ENCODE measurements around the gene CEP41. TPM values are rescaled to one million over a fixed set of nuclear protein-coding genes. Genes with fewer than 3 reads are reported as not detected.
"Not testable (repeated sequence)": the region's sequence is repeated elsewhere in the genome, so short reads cannot be mapped to it uniquely, and the experiment has no call there.

CEP41 gene
- total RNA-seq, 1 donor from 2014 or later = 16.4 TPM

DNA sequence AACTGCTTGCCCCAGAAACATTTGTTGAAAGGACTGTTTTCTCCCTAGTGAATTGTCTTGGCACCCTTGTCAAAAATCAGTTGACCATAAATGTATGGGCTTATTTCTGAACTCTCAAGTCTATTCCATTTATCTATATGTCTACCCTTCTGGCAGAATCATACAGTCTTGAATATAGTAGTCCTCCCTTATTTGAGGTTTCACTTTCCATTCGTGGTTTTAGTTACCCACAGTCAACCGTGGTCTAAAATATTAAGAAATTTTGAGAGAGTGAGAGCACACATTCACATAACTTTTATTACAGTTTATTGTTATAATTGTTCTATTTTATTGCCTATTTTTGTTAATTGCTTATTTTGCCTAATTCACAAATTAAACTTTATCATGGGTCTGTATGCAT, 17.4 kb upstream of the CEP41 start:
- H3K4me1 Mint-ChIP-seq (ENCODE audit: unreplicated experiment) = no peaks in the 10 kb centered on the region
- peaks cover 13% of the 10 kb centered on the region for H3K9me3 Mint-ChIP-seq (ENCODE audit: unreplicated experiment)
- no peak overlapping the region for H3K4me3 Mint-ChIP-seq (ENCODE audit: unreplicated experiment)
- H3K27me3 Mint-ChIP-seq (ENCODE audit: unreplicated experiment) = no peaks in the 10 kb centered on the region
- DNase-seq (ENCODE audit: extremely low spot score, unreplicated experiment) = no peak
- H3K27ac Mint-ChIP-seq (ENCODE audit: unreplicated experiment) = no peak overlapping the region
- H3K36me3 Mint-ChIP-seq (ENCODE audit: unreplicated experiment) = peaks cover 5% of the 10 kb centered on the region
- TF ChIP-seq, protein P1, sequence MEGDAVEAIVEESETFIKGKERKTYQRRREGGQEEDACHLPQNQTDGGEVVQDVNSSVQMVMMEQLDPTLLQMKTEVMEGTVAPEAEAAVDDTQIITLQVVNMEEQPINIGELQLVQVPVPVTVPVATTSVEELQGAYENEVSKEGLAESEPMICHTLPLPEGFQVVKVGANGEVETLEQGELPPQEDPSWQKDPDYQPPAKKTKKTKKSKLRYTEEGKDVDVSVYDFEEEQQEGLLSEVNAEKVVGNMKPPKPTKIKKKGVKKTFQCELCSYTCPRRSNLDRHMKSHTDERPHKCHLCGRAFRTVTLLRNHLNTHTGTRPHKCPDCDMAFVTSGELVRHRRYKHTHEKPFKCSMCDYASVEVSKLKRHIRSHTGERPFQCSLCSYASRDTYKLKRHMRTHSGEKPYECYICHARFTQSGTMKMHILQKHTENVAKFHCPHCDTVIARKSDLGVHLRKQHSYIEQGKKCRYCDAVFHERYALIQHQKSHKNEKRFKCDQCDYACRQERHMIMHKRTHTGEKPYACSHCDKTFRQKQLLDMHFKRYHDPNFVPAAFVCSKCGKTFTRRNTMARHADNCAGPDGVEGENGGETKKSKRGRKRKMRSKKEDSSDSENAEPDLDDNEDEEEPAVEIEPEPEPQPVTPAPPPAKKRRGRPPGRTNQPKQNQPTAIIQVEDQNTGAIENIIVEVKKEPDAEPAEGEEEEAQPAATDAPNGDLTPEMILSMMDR (IDR thresholded peaks at IDR 0.05) = no peak

DNA sequence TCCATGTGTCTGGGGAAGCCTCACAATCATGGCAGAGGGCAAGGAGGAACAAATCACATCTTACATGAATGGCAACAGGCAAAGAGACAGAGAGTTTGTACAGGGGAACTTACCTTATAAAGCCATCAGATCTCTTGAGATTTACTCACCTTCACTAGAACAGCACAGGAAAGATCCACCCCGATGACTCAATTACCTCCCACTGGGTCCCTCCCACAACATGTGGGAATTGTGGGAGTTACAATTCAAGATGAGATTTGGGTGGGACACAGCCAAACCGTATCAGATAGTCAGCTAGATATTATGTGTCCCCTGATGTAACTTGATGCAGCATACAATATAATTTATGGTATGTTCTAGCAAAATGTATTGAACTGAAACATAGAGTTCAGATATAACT, 14.1 kb upstream of the CEP41 start:
- Mint-ChIP-seq H3K4me3 (ENCODE audit: unreplicated experiment) (no peak overlapping the region), H3K27ac (ENCODE audit: unreplicated experiment) (no peak overlapping the region), H3K27me3 (ENCODE audit: unreplicated experiment) (no peaks in the 10 kb centered on the region), H3K9me3 (ENCODE audit: unreplicated experiment) (peaks cover 13% of the 10 kb centered on the region), H3K36me3 (ENCODE audit: unreplicated experiment) (peaks cover 5% of the 10 kb centered on the region), H3K4me1 (ENCODE audit: unreplicated experiment) (no peaks in the 10 kb centered on the region)
- TF ChIP-seq, protein P1 (IDR thresholded peaks at IDR 0.05) = no peak
- no peak for DNase-seq (ENCODE audit: extremely low spot score, unreplicated experiment)

DNA sequence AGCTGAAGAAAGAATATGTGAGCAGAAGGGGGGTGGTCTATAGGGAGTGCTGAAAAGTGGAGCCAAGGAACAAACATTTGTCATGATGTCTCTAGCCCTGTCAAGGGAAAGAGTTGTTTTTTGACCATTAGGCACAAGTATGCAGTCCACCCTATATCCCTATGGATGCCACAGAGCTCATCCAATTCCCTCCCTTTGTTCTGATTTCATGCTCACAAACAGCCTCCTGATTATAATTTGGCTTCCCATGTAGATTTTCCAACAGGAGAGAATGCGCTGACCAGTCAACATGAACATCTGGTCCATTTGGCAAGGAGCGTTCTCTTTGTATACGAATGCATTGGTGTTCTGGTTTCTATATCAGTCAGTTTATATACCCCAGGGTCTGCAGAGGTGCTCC, 12.1 kb upstream of the CEP41 start:
- no peaks in the 10 kb centered on the region for H3K36me3 Mint-ChIP-seq (ENCODE audit: unreplicated experiment)
- TF ChIP-seq, protein P1 (IDR thresholded peaks at IDR 0.05) = no peak

DNA sequence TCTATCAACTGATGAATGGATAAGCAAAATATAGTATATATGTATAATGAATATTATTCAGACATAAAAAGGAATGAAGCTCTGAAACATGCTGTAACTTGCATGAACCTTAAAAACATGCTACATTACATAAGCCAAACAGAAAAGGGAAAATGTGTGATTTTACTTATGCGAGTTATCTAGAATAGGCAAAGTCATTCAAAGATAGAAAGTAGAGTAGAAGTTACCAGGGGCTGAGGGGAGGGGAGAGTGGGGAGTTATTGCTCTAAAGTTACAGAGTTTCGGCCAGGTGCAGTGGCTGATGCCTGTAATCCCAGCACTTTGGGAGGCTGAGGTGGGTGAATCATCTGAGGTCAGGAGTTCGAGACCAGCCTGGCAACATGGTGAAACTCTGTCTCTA, 10.5 kb upstream of the CEP41 start:
- not testable (repeated sequence) for H3K4me1 Mint-ChIP-seq (ENCODE audit: unreplicated experiment); H3K4me3 Mint-ChIP-seq (ENCODE audit: unreplicated experiment); H3K36me3 Mint-ChIP-seq (ENCODE audit: unreplicated experiment); H3K27ac Mint-ChIP-seq (ENCODE audit: unreplicated experiment); DNase-seq (ENCODE audit: extremely low spot score, unreplicated experiment); H3K27me3 Mint-ChIP-seq (ENCODE audit: unreplicated experiment)
- H3K9me3 Mint-ChIP-seq (ENCODE audit: unreplicated experiment) = peaks cover 11% of the 10 kb centered on the region

More for the DNA sequence above, 12.1 kb upstream of the CEP41 start:
- H3K27ac Mint-ChIP-seq (ENCODE audit: unreplicated experiment) = no peak overlapping the region
- H3K9me3 Mint-ChIP-seq (ENCODE audit: unreplicated experiment) = peaks cover 7% of the 10 kb centered on the region
- no peak for DNase-seq (ENCODE audit: extremely low spot score, unreplicated experiment)
- H3K4me1 Mint-ChIP-seq (ENCODE audit: unreplicated experiment) = no peaks in the 10 kb centered on the region
- no peaks in the 10 kb centered on the region for H3K27me3 Mint-ChIP-seq (ENCODE audit: unreplicated experiment)
- no peak overlapping the region for H3K4me3 Mint-ChIP-seq (ENCODE audit: unreplicated experiment)

DNA sequence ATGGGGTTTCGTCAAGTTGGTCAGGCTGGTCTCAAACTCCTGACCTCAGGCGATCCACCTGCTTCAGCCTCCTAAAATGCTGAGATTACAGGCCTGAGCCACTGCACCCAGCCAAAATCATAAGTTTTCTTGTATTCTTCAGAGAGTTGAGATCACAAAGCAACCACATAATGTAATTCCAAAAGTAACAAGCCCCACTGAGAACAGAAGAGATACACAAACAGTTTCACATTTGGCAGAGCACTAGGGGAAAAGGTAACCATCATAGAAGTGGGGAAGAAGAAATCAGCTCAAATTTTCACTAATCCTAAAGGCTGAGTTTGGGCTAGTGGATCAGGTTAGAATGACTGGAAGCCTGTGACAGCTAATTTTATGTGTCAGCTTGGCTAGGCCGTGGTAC, 5.4 kb upstream of the CEP41 start:
- Mint-ChIP-seq H3K4me3 (ENCODE audit: unreplicated experiment) (no peak overlapping the region), H3K27ac (ENCODE audit: unreplicated experiment) (no peak overlapping the region)

More for the DNA sequence above, 5.4 kb upstream of the CEP41 start:
- Mint-ChIP-seq H3K4me1 (ENCODE audit: unreplicated experiment) (peaks cover 5% of the 10 kb centered on the region), H3K27me3 (ENCODE audit: unreplicated experiment) (no peaks in the 10 kb centered on the region), H3K9me3 (ENCODE audit: unreplicated experiment) (peaks cover 11% of the 10 kb centered on the region), H3K36me3 (ENCODE audit: unreplicated experiment) (no peaks in the 10 kb centered on the region)
- no peak for DNase-seq (ENCODE audit: extremely low spot score, unreplicated experiment)
- TF ChIP-seq, protein P1 (IDR thresholded peaks at IDR 0.05) = no peak
